ENCODE results near the gene LTBP1. TPM values are rescaled to one million over a fixed set of nuclear protein-coding genes. Genes with fewer than 3 reads are reported as not detected.
"Not testable (repeated sequence)": the region's sequence is repeated elsewhere in the genome, so short reads cannot be mapped to it uniquely, and the experiment has no call there.

LTBP1 gene
- total RNA-seq, 1 experiment from 2014 or later = 12.1 TPM

- no peak for DNase-seq (ENCODE audit: low spot score)
These were observed 190.6 kb downstream of the LTBP1 start for GRCh38 chr2:33137331-33137730.

GRCh38 chr2:33139949-33140348, 193.2 kb downstream of the LTBP1 start:
- no peak for DNase-seq (ENCODE audit: low spot score)

- no peak for DNase-seq (ENCODE audit: low spot score)
These were observed 194.7 kb downstream of the LTBP1 start for GRCh38 chr2:33141476-33141875.

- DNase-seq (ENCODE audit: low spot score) = no peak
These were observed 196.1 kb downstream of the LTBP1 start for GRCh38 chr2:33142810-33143209.

- no peak for DNase-seq (ENCODE audit: low spot score)
These were observed 197.5 kb downstream of the LTBP1 start for GRCh38 chr2:33144243-33144642.

GRCh38 chr2:33145459-33145858, 198.7 kb downstream of the LTBP1 start:
- DNase-seq (ENCODE audit: low spot score) = no peak

GRCh38 chr2:33146102-33146501, 199.3 kb downstream of the LTBP1 start:
- DNase-seq (ENCODE audit: low spot score) = no peak

- DNase-seq (ENCODE audit: low spot score) = no peak
These were observed 206.3 kb downstream of the LTBP1 start for GRCh38 chr2:33153008-33153407.

GRCh38 chr2:33158482-33159003, 211.8 kb downstream of the LTBP1 start:
- peak; percentile 79 for DNase-seq (ENCODE audit: low spot score)

GRCh38 chr2:33160191-33160590, 213.4 kb downstream of the LTBP1 start:
- peak; percentile 17 for DNase-seq (ENCODE audit: low spot score)

GRCh38 chr2:33166287-33166881, 219.6 kb downstream of the LTBP1 start:
- DNase-seq (ENCODE audit: low spot score) = no peak

- DNase-seq (ENCODE audit: low spot score) = no peak
These were observed 221.0 kb downstream of the LTBP1 start for GRCh38 chr2:33167622-33168245.

- DNase-seq (ENCODE audit: low spot score) = no peak
These were observed 221.7 kb downstream of the LTBP1 start for GRCh38 chr2:33168425-33168824.

GRCh38 chr2:33168922-33169321, 222.2 kb downstream of the LTBP1 start:
- no peak for DNase-seq (ENCODE audit: low spot score)

- DNase-seq (ENCODE audit: low spot score) = not testable (repeated sequence)
These were observed 223.5 kb downstream of the LTBP1 start for GRCh38 chr2:33170251-33170650.

- DNase-seq (ENCODE audit: low spot score) = no peak
These were observed 230.9 kb downstream of the LTBP1 start for GRCh38 chr2:33177627-33178026.

- no peak for DNase-seq (ENCODE audit: low spot score)
These were observed 231.5 kb downstream of the LTBP1 start for GRCh38 chr2:33178209-33178608.

GRCh38 chr2:33180915-33181314, 234.2 kb downstream of the LTBP1 start:
- DNase-seq (ENCODE audit: low spot score) = no peak

- no peak for DNase-seq (ENCODE audit: low spot score)
These were observed 234.7 kb downstream of the LTBP1 start for GRCh38 chr2:33181466-33181865.

- no peak for DNase-seq (ENCODE audit: low spot score)
These were observed 237.3 kb downstream of the LTBP1 start for GRCh38 chr2:33184041-33184440.

GRCh38 chr2:33186937-33187336, 240.2 kb downstream of the LTBP1 start:
- no peak for DNase-seq (ENCODE audit: low spot score)

- DNase-seq (ENCODE audit: low spot score) = no peak
These were observed 242.0 kb downstream of the LTBP1 start for GRCh38 chr2:33188799-33189198.

GRCh38 chr2:33190393-33190937, 243.7 kb downstream of the LTBP1 start:
- DNase-seq (ENCODE audit: low spot score) = no peak

Measured in A172 (cell line).